Suprapubic skin (tissue), 4 donors: ENCODE results near the gene TEX9. TPM values are rescaled to one million over a fixed set of nuclear protein-coding genes. Genes with fewer than 3 reads are reported as not detected.

Experiments
- DNase-seq, 2 donors: peaks; one replicate each; pipeline ENCODE4 v3.0.0-alpha.2; 2019; ENCODE audit warnings: low spot score in 2 of 2
- H3K27ac ChIP-seq: fragments of 200-600 bp; sonication (generic); one replicate; pipeline ENCODE4 v1.5.1; 2019
- H3K27me3 ChIP-seq: fragments of 200-600 bp; sonication (generic); one replicate; pipeline ENCODE4 v1.5.1; 2019
- H3K36me3 ChIP-seq: fragments of 200-600 bp; sonication (generic); one replicate; pipeline ENCODE4 v1.5.1; 2019
- H3K4me1 ChIP-seq: fragments of 200-600 bp; sonication (generic); one replicate; pipeline ENCODE4 v1.5.1; 2019
- H3K4me3 ChIP-seq: fragments of 200-600 bp; sonication (generic); one replicate; pipeline ENCODE4 v1.5.1; 2019; ENCODE audit warnings: mild to moderate bottlenecking
- H3K9me3 ChIP-seq: fragments of 200-600 bp; sonication (generic); one replicate; pipeline ENCODE4 v1.5.1; 2019
- EP300 ChIP-seq: sonication (generic); formaldehyde crosslinking; IDR thresholded peaks from one replicate; pipeline ENCODE4 v1.6.1; 2017; ENCODE audit warnings: antibody characterized with exemption
- POLR2A ChIP-seq, 2 donors: fragments of 450-650 bp; IDR thresholded peaks; one replicate each; pipeline ENCODE4 v1.6.1; 2017; ENCODE audit warnings: antibody characterized with exemption in 2 of 2, mild to moderate bottlenecking in 2 of 2, moderate library complexity in 2 of 2
- POLR2AphosphoS5 ChIP-seq, 3 donors: sonication (generic); formaldehyde crosslinking; IDR thresholded peaks; one replicate each; pipeline ENCODE4 v1.6.1; 2017; ENCODE audit warnings: antibody characterized with exemption in 3 of 3
- WGBS: methylation state at CpG from one replicate; pipeline ENCODE4 v1.1.5; 2018; 5-methylcytosine and 5-hydroxymethylcytosine counted together
- total RNA-seq, 4 donors: library from RNA; depleted of rRNA; stranded (reverse); fragments of >200 nt; gene quantifications; one replicate each; pipeline ENCODE4 v1.1.0, GENCODE V29; 2016
- TF ChIP-seq, protein P1 (sequence below), 2 donors: fragments of 200-600 bp in 1 of 2; fragments of 450-650 bp in 1 of 2; sonication (generic) in 1 of 2; IDR thresholded peaks; one replicate each; pipeline ENCODE4 v1.5.1; 2016 to 2019; ENCODE audit warnings: antibody characterized with exemption in 2 of 2, mild to moderate bottlenecking in 1 of 2, moderate library complexity in 1 of 2

Gene TEX9
- total RNA-seq, 4 donors from 2014 or later, result 6.5 to 16.6 (median 8.9) TPM

DNA sequence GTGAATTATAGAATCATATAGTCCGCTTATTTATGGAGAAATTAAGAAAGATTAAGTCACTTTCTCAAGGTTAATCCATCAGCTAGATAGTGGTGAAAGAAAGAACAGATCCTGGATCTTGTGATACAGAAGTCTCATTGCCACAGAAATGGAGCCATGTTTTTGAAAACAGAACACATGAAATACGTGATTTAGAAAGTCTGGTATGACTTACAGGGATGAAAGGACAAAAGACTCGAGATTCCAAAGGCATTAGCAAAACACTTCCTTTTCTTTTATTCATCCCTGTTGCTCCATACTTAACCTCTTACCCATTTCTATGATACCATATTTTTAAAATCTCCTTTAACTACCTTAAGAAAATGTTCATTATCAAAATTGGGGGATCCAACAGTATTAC lies 40.0 kb upstream of the TEX9 start:
- H3K4me3 ChIP-seq, result no peak overlapping the region
- WGBS, result 48% methylated on average over 3 of the region's 3 CpGs
- H3K27ac ChIP-seq, result no peak overlapping the region
- H3K27me3 ChIP-seq, result no peaks in the 10 kb centered on the region
- H3K4me1 ChIP-seq, result peaks cover 4% of the 10 kb centered on the region
- H3K9me3 ChIP-seq, result no peaks in the 10 kb centered on the region
- H3K36me3 ChIP-seq, result no peaks in the 10 kb centered on the region
- DNase-seq, result no peak
- TF ChIP-seq POLR2A (IDR thresholded peaks at IDR 0.05) (no peak), POLR2AphosphoS5 (IDR thresholded peaks at IDR 0.05) (no peak)

DNA sequence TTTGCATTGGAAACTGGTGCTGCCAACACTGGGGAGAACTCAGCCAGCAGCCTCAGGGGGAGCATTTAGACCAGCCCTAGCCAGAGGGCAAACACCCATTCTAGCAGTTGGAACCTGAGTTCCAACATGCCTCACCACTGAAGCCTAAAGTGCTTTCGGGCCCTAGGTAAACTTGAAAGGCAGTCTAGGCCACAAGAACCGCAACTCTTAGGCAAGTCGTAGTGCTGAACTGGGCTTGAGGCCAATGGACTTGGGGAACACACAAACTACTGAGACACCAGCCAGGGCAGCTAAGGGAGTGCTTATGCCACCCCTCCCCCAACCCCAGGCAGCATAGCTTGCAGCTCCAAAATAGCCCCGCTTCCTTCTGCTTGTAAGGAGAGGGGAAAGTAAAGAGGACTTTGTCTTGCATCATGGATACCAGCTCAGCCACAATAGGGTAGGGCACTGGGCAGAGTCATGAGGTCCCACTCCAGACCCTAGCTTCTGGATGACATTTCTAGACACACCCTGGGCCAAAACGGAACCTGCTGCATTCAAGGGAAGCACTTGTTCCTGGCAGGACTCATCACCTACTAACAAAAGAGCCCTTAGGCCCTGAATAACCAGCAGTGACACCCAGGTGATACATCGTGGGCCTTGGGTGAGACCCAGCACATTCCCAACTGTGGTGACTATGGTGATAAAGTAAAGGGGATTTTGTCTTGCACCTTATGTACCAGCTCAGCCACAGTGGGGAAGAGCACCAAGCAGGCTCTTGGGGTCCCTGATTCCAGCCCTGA lies 37.3 kb upstream of the TEX9 start:
- peak in 1 of 2 donors; percentile 77 for DNase-seq

DNA sequence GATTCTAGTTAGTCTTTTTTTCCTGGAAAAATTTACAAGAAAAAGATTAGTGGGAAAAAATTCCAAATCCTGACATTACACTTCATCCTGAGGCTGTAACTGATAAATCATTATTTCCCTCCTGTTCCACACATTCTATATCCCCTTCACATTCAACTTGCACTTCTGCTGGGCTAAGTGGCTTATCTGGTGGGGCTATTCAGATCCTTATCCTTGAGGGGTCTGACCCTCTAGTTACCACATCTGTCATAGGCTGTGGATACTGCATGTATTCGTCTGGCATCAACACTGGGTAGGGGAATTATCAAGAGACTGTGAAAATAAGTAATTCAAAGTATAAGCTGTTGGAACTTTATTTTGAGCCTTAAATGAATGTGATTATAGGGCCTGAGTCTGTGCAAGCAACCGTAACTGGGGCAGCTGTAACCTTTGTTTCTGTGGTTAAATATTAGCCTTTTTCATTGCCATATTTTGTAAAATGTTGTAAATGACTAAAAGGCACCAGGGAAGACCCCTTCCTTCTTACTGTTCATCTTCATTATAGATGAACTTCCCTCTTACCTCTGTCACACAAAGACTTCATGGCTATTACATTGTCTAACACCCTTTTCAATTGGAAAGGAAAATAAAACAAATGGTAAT lies 28.0 kb upstream of the TEX9 start:
- 78% methylated on average over 2 of the region's 2 CpGs for WGBS
- H3K4me3 ChIP-seq, result no peak overlapping the region
- H3K27me3 ChIP-seq, result no peaks in the 10 kb centered on the region
- H3K9me3 ChIP-seq, result peaks cover 9% of the 10 kb centered on the region
- H3K27ac ChIP-seq, result no peak overlapping the region
- H3K4me1 ChIP-seq, result no peaks in the 10 kb centered on the region
- TF ChIP-seq POLR2AphosphoS5 (IDR thresholded peaks at IDR 0.05) (no peak), EP300 (no peak), POLR2A (IDR thresholded peaks at IDR 0.05) (no peak)
- TF ChIP-seq, protein P1, sequence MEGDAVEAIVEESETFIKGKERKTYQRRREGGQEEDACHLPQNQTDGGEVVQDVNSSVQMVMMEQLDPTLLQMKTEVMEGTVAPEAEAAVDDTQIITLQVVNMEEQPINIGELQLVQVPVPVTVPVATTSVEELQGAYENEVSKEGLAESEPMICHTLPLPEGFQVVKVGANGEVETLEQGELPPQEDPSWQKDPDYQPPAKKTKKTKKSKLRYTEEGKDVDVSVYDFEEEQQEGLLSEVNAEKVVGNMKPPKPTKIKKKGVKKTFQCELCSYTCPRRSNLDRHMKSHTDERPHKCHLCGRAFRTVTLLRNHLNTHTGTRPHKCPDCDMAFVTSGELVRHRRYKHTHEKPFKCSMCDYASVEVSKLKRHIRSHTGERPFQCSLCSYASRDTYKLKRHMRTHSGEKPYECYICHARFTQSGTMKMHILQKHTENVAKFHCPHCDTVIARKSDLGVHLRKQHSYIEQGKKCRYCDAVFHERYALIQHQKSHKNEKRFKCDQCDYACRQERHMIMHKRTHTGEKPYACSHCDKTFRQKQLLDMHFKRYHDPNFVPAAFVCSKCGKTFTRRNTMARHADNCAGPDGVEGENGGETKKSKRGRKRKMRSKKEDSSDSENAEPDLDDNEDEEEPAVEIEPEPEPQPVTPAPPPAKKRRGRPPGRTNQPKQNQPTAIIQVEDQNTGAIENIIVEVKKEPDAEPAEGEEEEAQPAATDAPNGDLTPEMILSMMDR (IDR thresholded peaks at IDR 0.05), result no peak
- no peak for DNase-seq
- H3K36me3 ChIP-seq, result no peaks in the 10 kb centered on the region

More for the DNA sequence above, 37.3 kb upstream of the TEX9 start:
- no peak overlapping the region for H3K4me3 ChIP-seq
- H3K27ac ChIP-seq, result no peak overlapping the region
- TF ChIP-seq POLR2AphosphoS5 (IDR thresholded peaks at IDR 0.05) (peak in 1 of 3 donors; percentile 44), EP300 (no peak)
- H3K4me1 ChIP-seq, result no peaks in the 10 kb centered on the region
- 38% methylated on average over 3 of the region's 6 CpGs for WGBS
- H3K36me3 ChIP-seq, result no peaks in the 10 kb centered on the region
- no peaks in the 10 kb centered on the region for H3K27me3 ChIP-seq
- H3K9me3 ChIP-seq, result peaks cover 1% of the 10 kb centered on the region

DNA sequence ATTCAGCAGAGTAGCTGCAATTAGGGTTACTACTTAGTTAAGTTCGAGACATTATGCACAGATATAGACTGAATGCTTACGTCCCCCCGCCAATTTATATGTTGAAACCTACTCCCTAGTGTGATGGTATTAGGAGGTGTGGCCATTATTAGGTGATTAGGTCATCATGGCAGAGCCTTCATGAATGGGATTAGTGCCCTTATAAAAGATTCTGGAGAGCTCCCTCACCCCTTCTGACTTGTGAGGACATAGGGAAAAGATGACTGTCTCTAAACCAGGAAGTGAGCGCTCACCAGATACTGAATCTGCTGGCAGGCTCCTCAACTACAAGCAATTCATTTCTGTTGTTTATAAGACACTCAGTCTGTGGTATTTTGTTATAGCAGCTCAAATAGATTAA lies 25.6 kb upstream of the TEX9 start:
- no peaks in the 10 kb centered on the region for H3K36me3 ChIP-seq
- H3K27me3 ChIP-seq, result no peaks in the 10 kb centered on the region
- H3K9me3 ChIP-seq, result no peaks in the 10 kb centered on the region
- 94% methylated on average over 4 of the region's 4 CpGs for WGBS
- TF ChIP-seq POLR2AphosphoS5 (IDR thresholded peaks at IDR 0.05) (no peak), EP300 (no peak), POLR2A (IDR thresholded peaks at IDR 0.05) (no peak)
- TF ChIP-seq, protein P1 (IDR thresholded peaks at IDR 0.05), result no peak
- no peak overlapping the region for H3K4me3 ChIP-seq
- no peak for DNase-seq
- no peak overlapping the region for H3K27ac ChIP-seq
- no peaks in the 10 kb centered on the region for H3K4me1 ChIP-seq

DNA sequence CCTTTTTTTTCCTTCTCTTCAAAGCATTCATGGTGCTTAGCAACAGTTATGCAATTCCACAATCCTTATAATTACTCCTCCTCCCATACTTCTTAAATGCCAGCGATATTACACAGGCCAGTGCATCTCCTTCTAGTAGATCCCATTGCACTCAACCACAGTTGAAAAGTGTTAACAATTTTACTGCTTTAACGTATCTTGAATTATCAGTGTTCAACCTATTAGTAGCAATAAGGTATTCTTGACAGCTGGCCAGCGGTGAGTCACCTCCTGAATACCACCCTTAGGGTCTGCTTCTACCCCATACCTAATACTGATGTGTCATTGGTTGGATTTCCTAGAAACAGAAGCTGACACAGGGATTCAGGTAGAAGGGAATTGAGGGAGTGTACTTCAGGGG lies 24.0 kb upstream of the TEX9 start:
- H3K27ac ChIP-seq, result no peak overlapping the region
- no peak for DNase-seq
- H3K4me3 ChIP-seq, result no peak overlapping the region
- no peaks in the 10 kb centered on the region for H3K4me1 ChIP-seq
- no peaks in the 10 kb centered on the region for H3K36me3 ChIP-seq
- 65% methylated on average over 3 of the region's 3 CpGs for WGBS
- no peaks in the 10 kb centered on the region for H3K27me3 ChIP-seq
- no peaks in the 10 kb centered on the region for H3K9me3 ChIP-seq
- TF ChIP-seq EP300 (no peak), POLR2AphosphoS5 (IDR thresholded peaks at IDR 0.05) (no peak), POLR2A (IDR thresholded peaks at IDR 0.05) (no peak)
- TF ChIP-seq, protein P1 (IDR thresholded peaks at IDR 0.05), result no peak

DNA sequence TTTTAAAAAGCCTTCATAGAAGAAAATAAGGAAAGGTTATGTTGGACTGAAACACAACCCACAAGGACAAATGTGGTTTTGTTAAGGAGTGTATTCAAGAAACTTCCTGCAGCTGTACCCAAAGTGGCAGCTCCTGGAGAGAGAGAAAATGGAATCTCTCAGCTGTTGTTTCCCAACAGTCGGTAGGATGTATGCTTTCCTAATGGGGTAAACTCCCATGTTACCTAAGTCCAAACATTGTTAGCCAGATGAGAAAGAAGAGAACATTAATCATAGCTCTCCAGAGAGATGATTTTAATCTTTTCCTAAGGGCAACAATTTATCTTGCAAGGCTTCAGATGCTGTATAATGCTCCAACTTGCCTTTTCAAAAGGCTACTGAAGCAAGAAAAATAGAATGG lies 22.6 kb upstream of the TEX9 start:
- Histone ChIP-seq H3K9me3 (no peaks in the 10 kb centered on the region), H3K36me3 (no peaks in the 10 kb centered on the region), H3K4me1 (no peaks in the 10 kb centered on the region), H3K4me3 (no peak overlapping the region), H3K27ac (no peak overlapping the region), H3K27me3 (no peaks in the 10 kb centered on the region)
- no peak for DNase-seq
- TF ChIP-seq POLR2AphosphoS5 (IDR thresholded peaks at IDR 0.05) (no peak), EP300 (no peak), POLR2A (IDR thresholded peaks at IDR 0.05) (no peak)
- TF ChIP-seq, protein P1 (IDR thresholded peaks at IDR 0.05), result no peak
- 13% methylated on average over 1 of the region's 1 CpG for WGBS
